OCI-LY3 (cell line): Measurements from ENCODE around the gene CEBPG.

Experiments
- H2AFZ ChIP-seq: fragments of 200-600, 300-600 bp; shearing (Covaris generic); 2 replicates; pipeline ENCODE4 v1.6.0; 2014; ENCODE audit warnings: antibody characterized with exemption, low read depth, low read length
- H3K27ac ChIP-seq: fragments of 200-600, 300-600 bp; sonication (generic); 2 replicates; pipeline ENCODE4 v1.5.1; 2014; ENCODE audit warnings: mild to moderate bottlenecking, low read length, moderate library complexity, mixed read lengths
- H3K27me3 ChIP-seq: fragments of 200-600, 300-600 bp; sonication (generic); 2 replicates; pipeline ENCODE4 v1.6.1; 2014; ENCODE audit warnings: low read depth, low read length, mixed read lengths
- H3K36me3 ChIP-seq: fragments of 200-600, 300-600 bp; sonication (generic); replicated peaks from 2 replicates; pipeline ENCODE3; 2014; ENCODE audit warnings: low read depth, low read length, mixed read lengths
- H3K4me1 ChIP-seq: fragments of 300-600, 200-600 bp; sonication (generic); 2 replicates; pipeline ENCODE4 v1.6.1; 2014; ENCODE audit warnings: low read length, mixed read lengths
- H3K4me2 ChIP-seq: fragments of 200-600, 300-600 bp; sonication (generic); 2 replicates; pipeline ENCODE4 v1.6.1; 2014; ENCODE audit warnings: low read length, mixed read lengths
- H3K4me3 ChIP-seq: fragments of 300-600, 200-600 bp; sonication (generic); 2 replicates; pipeline ENCODE4 v1.5.1; 2014; ENCODE audit warnings: antibody characterized with exemption, mild to moderate bottlenecking, low read length, moderate library complexity
- H3K79me2 ChIP-seq: fragments of 300-600, 200-600 bp; shearing (Covaris generic); 2 replicates; pipeline ENCODE4 v1.6.1; 2014; ENCODE audit warnings: mild to moderate bottlenecking, low read length, mixed read lengths
- H3K9ac ChIP-seq: fragments of 300-600, 200-600 bp; shearing (Covaris generic); 2 replicates; pipeline ENCODE4 v1.6.0; 2014; ENCODE audit warnings: mild to moderate bottlenecking, low read length, moderate library complexity
- H3K9me3 ChIP-seq: fragments of 200-600, 300-600 bp; shearing (Covaris generic); 2 replicates; pipeline ENCODE4 v1.6.1; 2014; ENCODE audit warnings: low read length, mixed read lengths; ENCODE audit not compliant: insufficient read depth
- H4K20me1 ChIP-seq: fragments of 200-600, 300-600 bp; sonication (generic); 2 replicates; pipeline ENCODE4 v1.6.1; 2016; ENCODE audit warnings: low read length, mixed read lengths; ENCODE audit not compliant: insufficient read depth
- CTCF ChIP-seq: fragments of 200-600, 300-600 bp; sonication (generic); IDR thresholded peaks from 2 replicates; pipeline ENCODE4 v1.5.1; 2014; ENCODE audit warnings: antibody characterized with exemption, low read length, low read depth
- EZH2phosphoT487 ChIP-seq: fragments of 200-600 bp; shearing (Covaris generic); IDR thresholded peaks from 2 replicates; pipeline ENCODE4 v1.6.1; 2018; ENCODE audit warnings: antibody characterized with exemption, mixed run types, low read depth

CEBPG gene

GRCh38 chr19:33373453-33374235 is at the start of gene CEBPG:
TSS of gene CEBPG (plus strand) at chr19:33373709. CDS start at chr19:33379240, 5,531 bp downstream.
- no peak for TF ChIP-seq EZH2phosphoT487
- peak; percentile 10; the same call in 1 of the 2 replicates for TF ChIP-seq CTCF
- H3K36me3 ChIP-seq: peaks cover 19% of the 10 kb centered on the region
- peaks cover 24% of the 10 kb centered on the region for H3K4me1 ChIP-seq
- H4K20me1 ChIP-seq: peaks cover 45% of the 10 kb centered on the region
- H3K27me3 ChIP-seq: peaks cover 4% of the 10 kb centered on the region; the same call in 1 of the 2 replicates
- H3K27ac ChIP-seq: peak within 1 kb of the TSS; percentile 86
- peak within 1 kb of the TSS; percentile 96 for H3K9ac ChIP-seq
- peak within 1 kb of the TSS; percentile 94 for H3K4me2 ChIP-seq
- H2AFZ ChIP-seq: peak within 1 kb of the TSS; percentile 50; the same call in 1 of the 2 replicates
- no peaks in the 10 kb centered on the region for H3K9me3 ChIP-seq
- peaks cover 51% of the 10 kb centered on the region for H3K79me2 ChIP-seq
- peak within 1 kb of the TSS; percentile 98 for H3K4me3 ChIP-seq

GRCh38 chr19:33324628-33325027 is 48.9 kb upstream of the CEBPG start:
- TF ChIP-seq CTCF (no peak), EZH2phosphoT487 (no peak)
- no peak overlapping the region for H3K9ac ChIP-seq
- no peaks in the 10 kb centered on the region for H3K79me2 ChIP-seq

GRCh38 chr19:33325920-33326319 is 47.6 kb upstream of the CEBPG start:
- no peak overlapping the region for H2AFZ ChIP-seq
- no peaks in the 10 kb centered on the region for H3K36me3 ChIP-seq
- H3K4me1 ChIP-seq: no peaks in the 10 kb centered on the region
- H4K20me1 ChIP-seq: no peaks in the 10 kb centered on the region
- no peak overlapping the region for H3K4me2 ChIP-seq
- H3K27ac ChIP-seq: no peak overlapping the region
- no peaks in the 10 kb centered on the region for H3K9me3 ChIP-seq
- H3K27me3 ChIP-seq: peaks cover 8% of the 10 kb centered on the region; the same call in 1 of the 2 replicates
- H3K4me3 ChIP-seq: no peak overlapping the region
- no peak overlapping the region for H3K9ac ChIP-seq
- TF ChIP-seq CTCF: no peak
- no peak for TF ChIP-seq EZH2phosphoT487
- no peaks in the 10 kb centered on the region for H3K79me2 ChIP-seq

More at GRCh38 chr19:33324628-33325027, 48.9 kb upstream of the CEBPG start:
- H3K4me1 ChIP-seq: no peaks in the 10 kb centered on the region
- H2AFZ ChIP-seq: no peak overlapping the region
- H3K27me3 ChIP-seq: peaks cover 4% of the 10 kb centered on the region; the same call in 1 of the 2 replicates
- H3K4me2 ChIP-seq: no peak overlapping the region
- no peaks in the 10 kb centered on the region for H4K20me1 ChIP-seq
- H3K27ac ChIP-seq: no peak overlapping the region
- H3K9me3 ChIP-seq: no peaks in the 10 kb centered on the region
- H3K4me3 ChIP-seq: no peak overlapping the region
- no peaks in the 10 kb centered on the region for H3K36me3 ChIP-seq

- H3K27ac ChIP-seq: no peak overlapping the region
- peaks cover 12% of the 10 kb centered on the region for H3K27me3 ChIP-seq
- TF ChIP-seq CTCF: no peak
- TF ChIP-seq EZH2phosphoT487: no peak
- H3K9ac ChIP-seq: no peak overlapping the region
- no peaks in the 10 kb centered on the region for H3K79me2 ChIP-seq
- no peak overlapping the region for H3K4me3 ChIP-seq
- H3K36me3 ChIP-seq: no peaks in the 10 kb centered on the region
- no peak overlapping the region for H3K4me2 ChIP-seq
- H3K4me1 ChIP-seq: no peaks in the 10 kb centered on the region
- no peaks in the 10 kb centered on the region for H4K20me1 ChIP-seq
- H3K9me3 ChIP-seq: no peaks in the 10 kb centered on the region
- H2AFZ ChIP-seq: no peak overlapping the region
Observed at GRCh38 chr19:33329060-33329459, 44.4 kb upstream of the CEBPG start.
